ENCODE data around the gene ESYT1. TPM values are rescaled to one million over a fixed set of nuclear protein-coding genes. Genes with fewer than 3 reads are reported as not detected.
A peak's percentile ranks its signal among the peaks of the same experiment; 100 is the strongest.

ESYT1 gene
- total RNA-seq: 26.5 TPM

- DNase-seq (ENCODE audit: low spot score in 2 of 2) (peak; percentile 96), FAIRE-seq (no peak)
Measured at GRCh38 chr12:56127888-56128669, at the start of gene ESYT1. TSS of gene ESYT1 (plus strand) at chr12:56128267. CDS start at chr12:56128320, 53 bp downstream.

GRCh38 chr12:56078427-56078826, 49.6 kb upstream of the ESYT1 start:
- FAIRE-seq (no peak), DNase-seq (ENCODE audit: low spot score in 2 of 2) (no peak)

- DNase-seq (ENCODE audit: low spot score in 2 of 2) (peak; percentile 74 to 77), FAIRE-seq (no peak)
Measured at GRCh38 chr12:56078931-56079722, 48.9 kb upstream of the ESYT1 start.

GRCh38 chr12:56079723-56080555, 48.1 kb upstream of the ESYT1 start, which contains the start of gene ERBB3:
TSS of gene ERBB3 (plus strand) at chr12:56080165. CDS start at chr12:56080301, 136 bp downstream.
- DNase-seq (ENCODE audit: low spot score in 2 of 2): peak; percentile 83 to 91
- no peak for FAIRE-seq

- no peak for DNase-seq (ENCODE audit: low spot score in 2 of 2)
- FAIRE-seq: no peak
Measured at GRCh38 chr12:56080556-56081138, 47.4 kb upstream of the ESYT1 start.

- FAIRE-seq: no peak
- DNase-seq (ENCODE audit: low spot score in 2 of 2): peak; percentile 29 to 71
Measured at GRCh38 chr12:56081393-56082347, 46.4 kb upstream of the ESYT1 start.

GRCh38 chr12:56082382-56082781, 45.7 kb upstream of the ESYT1 start:
- DNase-seq (ENCODE audit: low spot score in 2 of 2) (no peak), FAIRE-seq (no peak)

- no peak for FAIRE-seq
- DNase-seq (ENCODE audit: low spot score in 2 of 2): peak; percentile 52 to 78
Measured at GRCh38 chr12:56082967-56083366, 45.1 kb upstream of the ESYT1 start.

GRCh38 chr12:56084958-56085543, 43.0 kb upstream of the ESYT1 start:
- DNase-seq (ENCODE audit: low spot score in 2 of 2) (no peak), FAIRE-seq (no peak)

GRCh38 chr12:56086096-56086495, 42.0 kb upstream of the ESYT1 start:
- FAIRE-seq: no peak
- no peak for DNase-seq (ENCODE audit: low spot score in 2 of 2)

GRCh38 chr12:56086608-56087007, 41.5 kb upstream of the ESYT1 start:
- FAIRE-seq (no peak), DNase-seq (ENCODE audit: low spot score in 2 of 2) (no peak)

GRCh38 chr12:56087220-56087619, 40.8 kb upstream of the ESYT1 start:
- no peak for FAIRE-seq
- no peak for DNase-seq (ENCODE audit: low spot score in 2 of 2)

- FAIRE-seq (no peak), DNase-seq (ENCODE audit: low spot score in 2 of 2) (no peak)
Measured at GRCh38 chr12:56097738-56098137, 30.3 kb upstream of the ESYT1 start.

GRCh38 chr12:56098592-56098991, 29.5 kb upstream of the ESYT1 start:
- FAIRE-seq (no peak), DNase-seq (ENCODE audit: low spot score in 2 of 2) (no peak)

GRCh38 chr12:56099787-56100186, 28.3 kb upstream of the ESYT1 start:
- DNase-seq (ENCODE audit: low spot score in 2 of 2) (no peak), FAIRE-seq (no peak)

- no peak for FAIRE-seq
- DNase-seq (ENCODE audit: low spot score in 2 of 2): no peak
Measured at GRCh38 chr12:56101045-56101444, 27.0 kb upstream of the ESYT1 start.

GRCh38 chr12:56102683-56103065, 25.4 kb upstream of the ESYT1 start:
- no peak for FAIRE-seq
- DNase-seq (ENCODE audit: low spot score in 2 of 2): no peak

GRCh38 chr12:56103066-56103711, 24.9 kb upstream of the ESYT1 start:
- FAIRE-seq (no peak), DNase-seq (ENCODE audit: low spot score in 2 of 2) (no peak)

GRCh38 chr12:56103823-56104108, 24.3 kb upstream of the ESYT1 start:
- FAIRE-seq: no peak
- DNase-seq (ENCODE audit: low spot score in 2 of 2): no peak

All from frontal cortex (tissue), 4 donors.